ENCODE measurements around the gene BBS7.

- TF ChIP-seq CTCF (IDR thresholded peaks at IDR 0.05; ENCODE audit: insufficient read depth, low read length) (no peak), GABPA (IDR thresholded peaks at IDR 0.05; ENCODE audit: low read depth) (no peak)
These were observed 3.3 kb upstream of the BBS7 start for GRCh38 chr4:121873604-121874003.
